ENCODE measurements around the gene POLE2.
"Not testable (repeated sequence)": the region's sequence is repeated elsewhere in the genome, so short reads cannot be mapped to it uniquely, and the experiment has no call there.

POLE2 gene

DNA sequence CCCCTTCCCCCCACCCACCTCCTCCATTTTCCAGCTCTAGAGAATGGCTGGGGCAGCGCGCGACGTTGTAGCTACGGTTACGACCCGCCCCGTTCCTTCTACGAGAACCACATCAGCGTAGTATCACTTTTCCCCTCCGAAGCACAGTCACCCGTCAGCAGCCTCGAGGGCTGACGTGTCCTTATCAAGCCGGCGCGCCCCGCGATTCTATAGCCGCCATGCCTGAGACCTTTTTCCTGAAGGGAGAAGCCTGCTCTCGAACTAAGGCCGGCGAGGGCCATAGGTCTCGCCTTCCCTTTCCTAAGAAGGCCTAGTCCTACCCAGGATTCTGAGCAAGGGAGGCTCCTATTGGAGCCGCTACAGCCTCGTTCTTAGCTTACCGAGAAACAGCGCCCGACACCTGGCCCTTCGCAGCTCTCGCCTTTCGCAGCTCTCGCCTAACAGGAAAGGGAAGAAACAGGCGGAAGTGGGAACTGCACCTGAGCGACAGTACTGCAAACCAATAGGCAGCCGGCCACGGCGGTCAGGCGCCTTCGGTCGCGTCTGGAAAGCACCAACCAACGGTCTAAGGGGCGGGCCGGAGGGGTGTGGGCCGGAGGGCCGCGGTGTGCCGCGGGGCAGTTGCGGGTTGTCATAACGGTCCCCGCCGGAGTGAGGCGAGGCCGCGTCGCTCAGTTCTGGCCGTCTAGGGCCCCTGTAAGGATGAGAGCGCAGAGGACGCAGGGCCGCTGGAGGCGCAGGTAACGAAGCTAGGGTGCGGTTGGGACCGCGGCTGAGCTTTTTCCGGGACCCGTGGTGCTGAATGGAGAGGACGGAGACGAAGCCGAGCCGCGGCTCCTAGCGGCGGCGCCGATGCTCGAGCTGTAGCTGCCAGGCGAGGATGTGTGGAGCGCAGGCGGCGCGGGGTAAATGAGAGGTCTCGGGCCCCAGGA lies 67.6 kb downstream of the POLE2 start, which contains the start of the genes MGAT2 and RPL36AL:
TSS of gene MGAT2 (plus strand) at position 618 of the 932 bp plus-strand sequence. CDS start 470 bp downstream, outside the sequence.
TSS of gene RPL36AL (minus strand) at position 445 of the 932 bp plus-strand sequence. CDS start 1,522 bp downstream, outside the sequence.
- Mint-ChIP-seq H3K36me3 (ENCODE audit: insufficient read depth) (peaks cover 67% of the 10 kb centered on the region), H3K4me1 (ENCODE audit: low read depth in 2 of 2) (peaks cover 22 to 40% of the 10 kb centered on the region in 2 donors), H3K4me3 (peak within 1 kb of the TSS; percentile 98), H3K27me3 (no peaks in the 10 kb centered on the region), H3K27ac (peak within 1 kb of the TSS; percentile 99 to 100), H3K9me3 (no peaks in the 10 kb centered on the region)
- peak; percentile 79 for ATAC-seq (replicated peaks)
- peak; percentile 89 to 91 (median 91) for DNase-seq

DNA sequence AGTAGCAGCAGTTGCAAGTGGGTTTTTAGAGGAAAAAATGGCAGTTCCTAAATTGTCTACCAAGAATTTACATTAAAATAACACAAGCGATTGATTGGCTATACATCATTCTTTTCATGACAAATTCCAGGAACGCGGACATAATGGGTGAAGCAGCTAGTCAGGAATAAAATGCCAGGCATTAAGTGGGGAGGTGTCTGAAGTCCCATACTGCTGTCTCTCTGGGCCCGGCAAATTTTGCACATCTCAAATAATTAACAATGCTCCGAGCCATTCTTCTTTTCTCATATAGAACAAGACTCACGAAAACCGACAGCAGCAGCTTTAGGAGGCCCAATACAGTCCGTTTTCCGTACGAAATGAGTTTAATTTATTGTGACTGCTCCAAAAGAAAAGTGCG lies 68.3 kb downstream of the POLE2 start:
- ATAC-seq (replicated peaks), result no peak
- Mint-ChIP-seq H3K27me3 (no peaks in the 10 kb centered on the region), H3K36me3 (ENCODE audit: insufficient read depth) (peaks cover 63% of the 10 kb centered on the region), H3K4me3 (peak overlapping the region; percentile 98), H3K27ac (peak overlapping the region; percentile 99 to 100), H3K4me1 (ENCODE audit: low read depth in 2 of 2) (peaks cover 22 to 40% of the 10 kb centered on the region in 2 donors), H3K9me3 (no peaks in the 10 kb centered on the region)
- no peak for DNase-seq

DNA sequence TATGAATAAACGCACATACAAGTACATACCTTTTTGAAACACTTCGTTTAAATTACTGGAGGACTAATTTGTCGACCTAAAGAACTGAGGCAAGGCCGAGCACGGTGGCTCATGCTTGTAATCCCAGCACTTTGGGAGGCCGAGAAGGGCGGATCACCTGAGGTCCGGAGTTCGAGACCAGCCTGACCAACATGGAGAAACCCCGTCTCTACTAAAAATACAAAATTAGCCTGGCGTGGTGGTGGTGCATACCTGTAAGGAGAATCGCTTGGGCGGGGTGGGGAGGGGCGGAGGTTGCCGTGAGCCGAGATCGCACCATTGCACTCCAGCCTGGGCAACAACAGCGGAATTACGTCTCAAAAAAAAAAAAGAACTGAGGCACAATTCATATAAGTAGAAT lies 68.7 kb downstream of the POLE2 start:
- H3K27ac Mint-ChIP-seq, result peak overlapping the region; percentile 99 to 100
- H3K4me1 Mint-ChIP-seq (ENCODE audit: low read depth in 2 of 2), result peaks cover 21 to 38% of the 10 kb centered on the region in 2 donors
- H3K4me3 Mint-ChIP-seq, result peak overlapping the region; percentile 98
- not testable (repeated sequence) for H3K9me3 Mint-ChIP-seq; H3K27me3 Mint-ChIP-seq; ATAC-seq (replicated peaks); DNase-seq
- peaks cover 60% of the 10 kb centered on the region for H3K36me3 Mint-ChIP-seq (ENCODE audit: insufficient read depth)

DNA sequence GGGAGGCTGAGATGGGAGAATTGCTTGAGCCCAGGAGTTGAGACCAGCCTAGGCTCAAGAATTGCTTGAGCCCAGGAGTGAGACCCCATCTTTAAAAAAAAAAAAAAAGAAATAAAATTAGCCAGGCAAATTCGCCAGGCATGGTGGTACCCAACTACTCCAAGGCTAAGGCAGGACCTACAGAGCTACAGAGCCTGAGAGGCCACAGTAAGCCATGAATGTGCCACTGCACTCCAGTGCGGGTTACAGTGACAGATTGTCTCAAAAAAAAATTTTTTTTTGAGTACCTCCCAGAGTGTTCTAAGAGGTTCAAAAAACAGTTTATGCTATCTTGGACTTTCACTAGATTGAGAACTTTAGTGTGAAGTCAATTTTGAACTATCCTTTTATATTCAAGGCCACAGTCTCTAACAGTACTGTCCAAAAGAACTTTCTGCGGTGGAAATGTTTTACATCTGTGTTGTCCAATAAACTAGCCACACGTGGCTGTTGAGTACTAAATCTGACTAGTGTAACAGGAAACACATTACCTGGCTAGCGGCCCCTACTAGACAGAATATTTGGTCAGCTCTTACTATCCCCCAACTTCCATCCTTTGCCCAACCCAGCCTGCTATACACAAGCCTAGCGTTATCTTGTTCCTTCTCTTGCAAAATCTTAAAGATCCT lies 70.0 kb downstream of the POLE2 start:
- ATAC-seq (replicated peaks), result no peak
- Mint-ChIP-seq H3K36me3 (ENCODE audit: insufficient read depth) (peaks cover 58% of the 10 kb centered on the region), H3K27me3 (no peaks in the 10 kb centered on the region), H3K4me3 (peak overlapping the region in 1 of 2 donors; percentile 98), H3K27ac (peak overlapping the region; percentile 99 to 100), H3K9me3 (no peaks in the 10 kb centered on the region), H3K4me1 (ENCODE audit: low read depth in 2 of 2) (peaks cover 21 to 31% of the 10 kb centered on the region in 2 donors)
- no peak for DNase-seq

GRCh38 chr14:49615776-49616175 lies 72.2 kb downstream of the POLE2 start:
- H3K27me3 Mint-ChIP-seq, result no peaks in the 10 kb centered on the region
- peaks cover 14 to 18% of the 10 kb centered on the region in 2 donors for H3K4me1 Mint-ChIP-seq (ENCODE audit: low read depth in 2 of 2)
- H3K27ac Mint-ChIP-seq, result no peak overlapping the region
- DNase-seq (no peak), ATAC-seq (replicated peaks) (no peak)
- peaks cover 42% of the 10 kb centered on the region for H3K36me3 Mint-ChIP-seq (ENCODE audit: insufficient read depth)
- H3K9me3 Mint-ChIP-seq, result no peaks in the 10 kb centered on the region
- H3K4me3 Mint-ChIP-seq, result no peak overlapping the region

DNA sequence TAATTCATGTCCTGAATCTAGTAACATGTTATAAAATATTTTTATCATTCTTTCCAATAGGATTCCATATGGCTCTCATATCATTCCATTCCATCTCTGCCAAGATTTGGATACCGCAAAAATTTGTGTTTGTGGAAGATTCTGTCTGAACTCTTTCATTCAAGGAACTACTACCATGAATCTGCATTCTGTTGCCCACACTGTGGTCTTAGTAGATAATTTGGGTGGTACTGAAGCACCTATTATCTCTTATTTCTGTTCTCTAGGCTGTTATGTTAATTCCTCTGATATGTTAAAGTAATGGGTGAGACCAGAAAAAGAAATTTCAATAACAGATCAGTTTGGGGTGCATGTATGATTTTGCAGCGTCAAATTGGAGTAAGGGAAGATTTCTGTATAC lies 73.8 kb downstream of the POLE2 start:
- Mint-ChIP-seq H3K36me3 (ENCODE audit: insufficient read depth) (peaks cover 28% of the 10 kb centered on the region), H3K9me3 (no peaks in the 10 kb centered on the region), H3K4me1 (ENCODE audit: low read depth in 2 of 2) (peaks cover 11 to 18% of the 10 kb centered on the region in 2 donors), H3K27ac (peak overlapping the region; percentile 17 to 73), H3K4me3 (no peak overlapping the region), H3K27me3 (no peaks in the 10 kb centered on the region)
- no peak for ATAC-seq (replicated peaks)
- no peak for DNase-seq

DNA sequence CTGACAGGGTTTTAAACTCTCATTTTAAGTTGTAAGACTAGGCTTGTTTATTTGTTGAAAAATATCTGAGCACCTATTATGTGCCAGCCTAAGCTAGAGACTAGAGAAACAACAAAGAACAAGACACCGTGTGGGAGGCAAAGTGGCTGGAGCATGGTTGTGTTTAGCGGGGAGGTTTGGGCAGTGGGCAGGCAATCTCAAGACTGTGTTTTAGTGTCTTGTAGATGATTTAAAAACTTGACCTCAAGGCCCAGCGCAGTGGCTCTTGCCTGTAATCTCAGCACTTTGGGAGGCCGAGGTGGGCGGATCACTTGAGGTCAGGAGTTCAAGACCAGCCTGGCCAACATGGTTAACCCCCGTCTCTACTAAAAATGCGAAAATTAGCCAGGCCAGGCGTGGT lies 75.3 kb downstream of the POLE2 start:
- H3K36me3 Mint-ChIP-seq (ENCODE audit: insufficient read depth), result peaks cover 18% of the 10 kb centered on the region

DNA sequence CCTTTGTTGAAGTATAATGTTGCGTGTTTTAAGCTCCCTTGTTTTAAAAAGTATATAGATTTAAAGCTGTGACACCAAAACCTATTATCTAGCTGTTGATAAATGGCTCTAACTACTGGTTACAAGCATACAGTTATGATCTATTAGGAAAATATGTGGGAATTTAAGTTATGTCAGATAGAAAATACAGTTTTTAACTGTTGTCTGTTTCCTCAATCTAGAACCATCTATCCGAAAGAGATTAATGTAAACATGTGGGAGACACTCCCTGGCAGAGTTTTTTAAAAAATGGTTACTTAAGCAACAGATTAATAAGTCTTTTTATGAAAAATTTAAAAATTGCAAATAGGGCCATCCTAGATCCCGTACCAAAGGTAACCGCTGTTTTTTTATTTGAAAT lies 75.8 kb downstream of the POLE2 start:
- Mint-ChIP-seq H3K27me3 (no peaks in the 10 kb centered on the region), H3K27ac (no peak overlapping the region), H3K36me3 (ENCODE audit: insufficient read depth) (peaks cover 14% of the 10 kb centered on the region)

More for the DNA sequence above, 75.3 kb downstream of the POLE2 start:
- DNase-seq (no peak), ATAC-seq (replicated peaks) (no peak)
- no peaks in the 10 kb centered on the region for H3K27me3 Mint-ChIP-seq
- H3K9me3 Mint-ChIP-seq, result no peaks in the 10 kb centered on the region
- H3K4me1 Mint-ChIP-seq (ENCODE audit: low read depth in 2 of 2), result peaks cover 3 to 9% of the 10 kb centered on the region in 2 donors
- H3K4me3 Mint-ChIP-seq, result no peak overlapping the region
- no peak overlapping the region for H3K27ac Mint-ChIP-seq

GRCh38 chr14:49607583-49607982 lies 80.4 kb downstream of the POLE2 start:
- Mint-ChIP-seq H3K9me3 (no peaks in the 10 kb centered on the region), H3K27me3 (no peaks in the 10 kb centered on the region), H3K4me3 (no peak overlapping the region), H3K36me3 (ENCODE audit: insufficient read depth) (peaks cover 38% of the 10 kb centered on the region), H3K27ac (no peak overlapping the region), H3K4me1 (ENCODE audit: low read depth in 2 of 2) (peaks cover 3 to 4% of the 10 kb centered on the region in 2 donors)
- DNase-seq, result no peak
- no peak for ATAC-seq (replicated peaks)

More for the DNA sequence above, 75.8 kb downstream of the POLE2 start:
- no peak for DNase-seq
- no peak overlapping the region for H3K4me3 Mint-ChIP-seq
- no peaks in the 10 kb centered on the region for H3K9me3 Mint-ChIP-seq
- ATAC-seq (replicated peaks), result no peak
- H3K4me1 Mint-ChIP-seq (ENCODE audit: low read depth in 2 of 2), result peaks cover 0 to 5% of the 10 kb centered on the region in 2 donors

DNA sequence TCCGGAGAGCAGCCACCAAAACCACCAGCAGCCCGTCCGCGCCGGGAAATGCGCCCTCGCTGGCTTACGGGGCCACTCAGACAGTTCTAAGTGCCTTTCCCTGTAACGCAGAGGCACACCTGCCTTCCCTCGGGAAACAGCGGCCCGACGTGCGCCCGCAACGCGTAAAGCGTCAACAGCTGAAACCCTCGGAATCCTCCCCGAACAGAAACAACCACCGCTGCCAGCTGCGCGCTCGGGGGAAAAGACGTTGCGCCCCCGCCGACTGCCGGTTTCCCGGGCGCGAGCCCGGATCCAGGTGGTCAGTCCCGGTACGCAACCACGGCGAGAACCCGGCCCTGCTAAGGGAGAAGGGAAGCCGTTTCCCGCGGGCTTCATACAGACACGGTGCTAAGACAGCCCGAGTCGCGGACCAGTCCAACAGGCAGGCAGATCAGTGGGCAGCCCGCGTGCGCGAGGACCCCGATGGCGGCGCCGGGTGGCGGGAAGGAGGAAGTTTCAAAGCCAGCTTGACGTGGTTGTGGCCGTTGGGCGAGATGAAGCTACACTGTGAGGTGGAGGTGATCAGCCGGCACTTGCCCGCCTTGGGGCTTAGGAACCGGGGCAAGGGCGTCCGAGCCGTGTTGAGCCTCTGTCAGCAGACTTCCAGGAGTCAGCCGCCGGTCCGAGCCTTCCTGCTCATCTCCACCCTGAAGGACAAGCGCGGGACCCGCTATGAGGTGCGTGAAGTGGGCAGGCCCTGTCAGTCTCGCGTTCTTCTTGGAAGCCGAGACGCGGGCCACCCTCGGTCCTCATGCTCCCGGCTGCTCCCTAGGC lies 89.3 kb downstream of the POLE2 start, which contains the start of gene LRR1:
TSS of gene LRR1 (plus strand) at position 456 of the 816 bp plus-strand sequence. CDS start at position 537, 81 bp downstream.
- peak; percentile 86 for ATAC-seq (replicated peaks)
- peaks cover 32% of the 10 kb centered on the region for H3K36me3 Mint-ChIP-seq (ENCODE audit: insufficient read depth)
- H3K27ac Mint-ChIP-seq, result peak within 1 kb of the TSS; percentile 98 to 99

DNA sequence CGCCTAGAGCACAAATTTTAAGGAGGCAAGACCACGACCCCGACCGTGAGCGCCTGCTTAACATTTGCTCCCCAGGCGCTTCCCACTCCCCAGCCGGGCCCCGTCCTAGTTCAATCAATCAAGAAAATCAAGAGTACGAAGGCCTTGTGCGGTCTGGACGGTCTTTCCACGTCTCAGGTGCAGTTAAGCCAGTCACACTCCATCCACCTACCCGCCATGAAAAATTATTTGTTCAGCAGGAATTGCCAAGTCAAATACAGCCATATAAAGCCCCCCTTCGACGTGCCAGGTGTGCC lies 89.9 kb downstream of the POLE2 start:
- Mint-ChIP-seq H3K27ac (peak overlapping the region; percentile 98 to 99), H3K36me3 (ENCODE audit: insufficient read depth) (peaks cover 30% of the 10 kb centered on the region), H3K4me1 (ENCODE audit: low read depth in 2 of 2) (peaks cover 13 to 22% of the 10 kb centered on the region in 2 donors), H3K4me3 (peak overlapping the region; percentile 98), H3K9me3 (no peaks in the 10 kb centered on the region), H3K27me3 (no peaks in the 10 kb centered on the region)
- DNase-seq (no peak), ATAC-seq (replicated peaks) (no peak)

More for the DNA sequence above, 89.3 kb downstream of the POLE2 start, which contains the start of gene LRR1:
- Mint-ChIP-seq H3K4me1 (ENCODE audit: low read depth in 2 of 2) (peaks cover 13 to 22% of the 10 kb centered on the region in 2 donors), H3K4me3 (peak within 1 kb of the TSS; percentile 98), H3K27me3 (no peaks in the 10 kb centered on the region), H3K9me3 (no peaks in the 10 kb centered on the region)
- DNase-seq, result peak; percentile 89 to 95 (median 91)

- Mint-ChIP-seq H3K36me3 (ENCODE audit: insufficient read depth) (peaks cover 21% of the 10 kb centered on the region), H3K9me3 (no peaks in the 10 kb centered on the region), H3K4me3 (no peak overlapping the region), H3K27ac (no peak overlapping the region), H3K27me3 (no peaks in the 10 kb centered on the region), H3K4me1 (ENCODE audit: low read depth in 2 of 2) (peaks cover 8 to 13% of the 10 kb centered on the region in 2 donors)
- no peak for DNase-seq
- ATAC-seq (replicated peaks), result no peak
Measured at GRCh38 chr14:49594347-49595091, 93.5 kb downstream of the POLE2 start.
